GM12801 (cell line): ENCODE measurements around the gene PMM2.

Experiments
- TF ChIP-seq, protein P1 (sequence below): IDR thresholded peaks from one replicate; pipeline ENCODE4 v1.5.1; 2011; ENCODE audit warnings: control low read depth; ENCODE audit not compliant: insufficient read length; ENCODE audit errors: extremely low read depth

The PMM2 gene

DNA sequence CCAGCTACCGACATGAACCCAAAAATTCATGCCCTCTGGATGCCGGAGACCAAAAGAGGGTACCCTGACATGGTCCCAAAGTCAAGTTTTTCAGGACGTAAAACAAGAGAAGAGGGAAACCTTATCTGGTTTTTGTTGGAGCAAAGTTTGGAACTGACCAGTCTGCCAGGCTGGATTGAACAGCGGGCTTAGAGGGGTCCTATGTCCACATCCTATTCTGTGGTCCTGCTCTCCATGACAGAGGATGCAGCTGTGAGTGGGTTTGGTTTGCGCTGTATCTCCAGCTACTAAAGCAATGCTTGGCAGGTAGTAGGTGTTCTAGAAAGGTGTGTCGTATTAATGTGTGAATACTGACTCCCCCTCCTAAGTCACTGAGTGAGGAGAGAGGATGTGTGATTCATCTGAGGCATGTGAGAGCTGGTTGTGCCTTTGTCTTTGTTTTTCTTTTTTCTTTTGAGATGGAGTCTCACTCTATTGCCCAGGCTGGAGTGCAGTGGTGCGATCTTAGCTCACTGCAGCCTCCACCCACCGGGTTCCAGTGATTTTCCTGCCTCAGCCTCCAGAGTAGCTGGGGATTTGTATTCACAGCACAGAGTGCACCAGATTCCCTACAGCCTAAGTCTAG, 31.0 kb downstream of the PMM2 start:
- TF ChIP-seq, protein P1, sequence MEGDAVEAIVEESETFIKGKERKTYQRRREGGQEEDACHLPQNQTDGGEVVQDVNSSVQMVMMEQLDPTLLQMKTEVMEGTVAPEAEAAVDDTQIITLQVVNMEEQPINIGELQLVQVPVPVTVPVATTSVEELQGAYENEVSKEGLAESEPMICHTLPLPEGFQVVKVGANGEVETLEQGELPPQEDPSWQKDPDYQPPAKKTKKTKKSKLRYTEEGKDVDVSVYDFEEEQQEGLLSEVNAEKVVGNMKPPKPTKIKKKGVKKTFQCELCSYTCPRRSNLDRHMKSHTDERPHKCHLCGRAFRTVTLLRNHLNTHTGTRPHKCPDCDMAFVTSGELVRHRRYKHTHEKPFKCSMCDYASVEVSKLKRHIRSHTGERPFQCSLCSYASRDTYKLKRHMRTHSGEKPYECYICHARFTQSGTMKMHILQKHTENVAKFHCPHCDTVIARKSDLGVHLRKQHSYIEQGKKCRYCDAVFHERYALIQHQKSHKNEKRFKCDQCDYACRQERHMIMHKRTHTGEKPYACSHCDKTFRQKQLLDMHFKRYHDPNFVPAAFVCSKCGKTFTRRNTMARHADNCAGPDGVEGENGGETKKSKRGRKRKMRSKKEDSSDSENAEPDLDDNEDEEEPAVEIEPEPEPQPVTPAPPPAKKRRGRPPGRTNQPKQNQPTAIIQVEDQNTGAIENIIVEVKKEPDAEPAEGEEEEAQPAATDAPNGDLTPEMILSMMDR, result no peak

DNA sequence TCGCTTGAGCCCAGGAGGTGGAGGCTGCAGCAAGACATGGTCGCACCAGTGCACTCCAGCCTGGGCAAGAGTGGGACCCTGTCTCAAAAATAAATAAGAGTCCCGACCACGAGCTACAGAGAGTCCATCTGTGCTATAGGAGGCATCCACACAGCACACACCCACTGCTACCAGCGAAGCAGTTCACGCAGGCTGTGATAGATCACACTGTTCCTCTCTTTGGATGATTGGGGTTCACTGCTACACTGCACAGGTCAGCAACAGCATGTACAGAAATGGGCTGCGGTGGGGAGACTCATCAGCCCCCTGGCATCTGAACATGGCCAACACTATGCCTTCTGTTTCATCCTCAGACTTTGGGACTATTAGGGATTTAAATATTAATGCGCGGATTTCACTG, 33.8 kb downstream of the PMM2 start:
- TF ChIP-seq, protein P1, result no peak

DNA sequence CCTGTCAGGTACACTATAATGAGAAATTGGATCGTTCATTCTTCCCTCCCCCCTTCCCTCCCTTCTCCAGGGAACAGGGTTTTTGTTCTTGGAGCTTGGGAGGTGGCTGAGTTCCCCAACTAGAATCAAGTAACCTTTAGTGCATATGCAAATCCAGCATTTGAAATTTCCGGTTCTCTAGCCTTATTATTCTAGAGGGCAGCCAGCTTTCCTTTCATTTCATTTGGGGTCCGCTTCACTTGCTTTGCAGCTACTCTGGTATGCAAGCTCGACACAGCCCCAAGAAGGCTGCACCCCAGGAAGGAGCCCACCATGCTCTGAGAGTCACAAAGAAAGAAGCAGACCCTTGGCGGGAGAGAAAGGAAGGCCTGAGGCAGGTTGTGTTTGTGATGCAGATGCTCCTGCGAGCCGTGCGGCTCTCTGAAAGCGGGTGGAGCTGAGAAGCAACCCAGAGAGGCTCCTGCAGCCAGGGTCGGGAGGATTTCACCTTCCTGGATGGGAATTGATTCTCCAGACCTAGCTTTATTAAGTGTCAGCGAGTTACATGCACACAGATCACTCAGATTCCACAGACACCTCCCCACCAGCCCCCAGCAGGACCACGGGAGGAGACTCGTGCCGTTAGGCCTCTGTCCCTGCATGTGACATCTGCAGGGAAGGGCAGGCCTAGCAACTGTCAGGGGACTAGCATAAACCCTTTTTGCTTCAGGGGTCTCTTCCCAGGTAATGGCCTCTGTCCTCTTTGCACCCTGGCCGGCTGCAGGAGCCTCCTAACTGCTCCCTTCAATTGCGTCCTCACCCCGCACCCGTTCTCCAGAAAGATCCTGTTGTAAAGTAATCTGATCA, 34.5 kb downstream of the PMM2 start:
- TF ChIP-seq, protein P1, result no peak

DNA sequence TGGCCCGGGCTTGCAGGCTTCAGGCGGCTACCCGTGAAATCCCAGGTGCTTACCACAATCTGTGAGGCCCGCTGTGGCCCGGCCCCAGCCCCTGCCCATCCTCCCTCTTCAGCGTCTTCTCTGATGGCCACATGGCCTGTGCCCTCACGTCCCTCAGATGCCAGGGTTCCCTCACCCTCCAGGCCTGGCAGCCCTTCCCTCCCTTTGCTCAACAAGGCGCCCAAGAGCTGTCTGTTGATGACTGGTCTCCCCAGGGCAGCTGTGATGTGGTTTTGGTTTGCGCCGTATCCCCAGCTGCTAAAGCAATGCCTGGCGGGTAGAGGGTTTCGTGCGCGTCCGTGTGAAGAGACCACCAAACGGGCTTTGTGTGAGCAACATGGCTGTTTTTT, 35.1 kb downstream of the PMM2 start:
- TF ChIP-seq, protein P1, result no peak

DNA sequence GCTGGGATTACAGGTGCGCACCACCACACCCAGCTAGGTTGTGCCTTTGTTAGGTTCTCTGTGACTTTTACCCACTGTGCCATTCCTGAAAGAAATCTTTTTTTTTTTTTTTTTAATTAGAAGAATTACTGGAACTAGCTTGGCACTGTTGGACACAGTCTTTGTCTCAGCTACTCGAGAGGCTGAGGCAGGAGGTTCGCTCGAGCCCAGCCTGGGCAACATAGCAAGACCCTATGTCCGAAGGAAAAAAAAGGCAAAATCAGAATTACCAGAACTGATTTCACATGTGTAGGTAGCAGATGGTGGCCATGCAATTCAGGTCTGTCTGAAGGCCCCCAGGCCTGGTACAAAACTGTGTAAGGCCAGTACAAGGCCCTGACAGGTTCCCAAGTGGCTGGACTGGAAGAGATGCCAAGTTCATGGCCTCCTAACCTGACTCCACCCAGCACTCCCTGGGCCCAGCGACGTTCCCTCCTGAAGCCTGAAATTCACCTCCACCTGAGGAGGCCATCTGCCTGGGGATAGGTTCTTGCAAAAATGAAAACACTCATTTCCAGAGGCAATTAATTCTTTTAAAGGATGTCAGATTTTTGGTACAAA, 48.2 kb downstream of the PMM2 start:
- TF ChIP-seq, protein P1, result no peak

DNA sequence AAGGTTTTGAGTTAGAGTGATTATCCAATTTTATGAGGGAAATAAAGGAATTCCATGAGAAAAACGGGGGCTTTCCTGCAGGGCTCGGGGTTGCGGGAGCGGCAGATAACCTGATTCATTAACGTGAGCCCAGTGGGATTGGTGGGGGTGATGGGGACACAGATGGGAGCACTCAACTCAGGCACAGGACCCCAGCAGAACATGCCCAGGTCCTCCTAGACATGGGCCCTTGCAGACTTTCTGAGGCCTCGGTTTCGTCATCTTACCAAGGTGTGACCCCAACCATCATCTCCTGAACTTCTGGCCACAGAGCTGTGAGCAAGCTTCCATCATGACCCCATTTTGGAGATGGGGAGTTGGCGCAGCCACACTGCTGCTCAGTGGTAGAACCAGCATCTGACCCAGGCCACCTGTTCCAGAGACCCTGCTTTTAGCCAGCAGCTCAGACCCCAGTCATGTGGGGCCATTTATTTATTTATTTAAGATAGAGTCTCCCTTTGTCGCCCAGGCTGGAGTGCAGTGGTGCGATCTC, 48.8 kb downstream of the PMM2 start:
- TF ChIP-seq, protein P1, result no peak

DNA sequence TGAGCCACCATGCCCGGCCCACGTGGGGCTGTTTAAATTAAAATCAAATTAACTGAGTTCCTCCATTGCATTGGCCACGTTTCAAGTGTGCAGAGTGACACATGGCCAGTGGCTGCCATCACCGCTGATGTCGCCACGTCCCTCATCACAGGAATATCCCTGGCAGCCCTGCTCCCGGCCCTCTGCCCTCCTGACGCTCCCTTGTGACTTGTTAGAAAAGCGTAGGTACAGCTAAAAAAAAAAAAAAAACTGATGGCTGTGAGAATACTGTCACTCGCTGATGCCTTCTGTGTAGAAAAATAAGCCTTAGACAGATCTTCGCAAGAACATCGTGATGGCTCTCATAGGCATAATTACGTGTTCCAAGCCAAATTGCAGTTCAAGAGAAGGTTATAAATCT, 49.5 kb downstream of the PMM2 start:
- TF ChIP-seq, protein P1, result no peak
